A673 (cell line): ENCODE measurements around the gene IMMP2L. TPM values are rescaled to one million over a fixed set of nuclear protein-coding genes. Genes with fewer than 3 reads are reported as not detected.

Experiments
- BruUV-seq: library from RNA; stranded (reverse); fragments of 400-500 nt; replicated peaks from 2 replicates; lab custom pipeline; 2021; lab: Mats Ljungman, UMichigan
- CTCF ChIA-PET: fragments of 300-600 bp; sonication (Branson Sonifier 250); formaldehyde crosslinking; loops from one replicate; lab custom pipeline; 2022; ENCODE audit warnings: antibody characterized with exemption; lab: Charles Lee
- POLR2A ChIA-PET: fragments of 300-600 bp; sonication (Branson Sonifier 250); formaldehyde crosslinking; loops from one replicate; lab custom pipeline; 2022; ENCODE audit warnings: antibody characterized with exemption; ENCODE audit not compliant: low non-redundant PET; lab: Charles Lee
- DNase-seq: peaks from one replicate; pipeline ENCODE4 v3.0.0-alpha.2; 2015; ENCODE audit warnings: low spot score
- H3K27ac ChIP-seq: fragments of 200-600 bp; sonication (generic); 2 replicates; pipeline ENCODE4 v1.5.1; 2016; ENCODE audit warnings: mixed run types, low read depth, mild to moderate bottlenecking, mixed read lengths, antibody characterized with exemption, low read length; ENCODE audit not compliant: poor library complexity, severe bottlenecking
- H3K27me3 ChIP-seq: fragments of 200-600 bp; sonication (generic); replicated peaks from 2 replicates; pipeline ENCODE4 v1.6.1; 2017; ENCODE audit warnings: mixed run types, low read depth, mild to moderate bottlenecking, mixed read lengths, antibody characterized with exemption, low read length; ENCODE audit not compliant: insufficient read depth, poor library complexity
- H3K36me3 ChIP-seq: fragments of 200-600 bp; sonication (generic); 2 replicates; pipeline ENCODE4 v1.6.1; 2016; ENCODE audit warnings: mixed run types, mild to moderate bottlenecking, mixed read lengths, antibody characterized with exemption, low read length; ENCODE audit not compliant: insufficient read depth, poor library complexity, severe bottlenecking
- H3K4me1 ChIP-seq: fragments of 200-600 bp; sonication (generic); 2 replicates; pipeline ENCODE4 v1.6.1; 2017; ENCODE audit warnings: mixed run types, mild to moderate bottlenecking, mixed read lengths, antibody characterized with exemption, low read length; ENCODE audit not compliant: insufficient read depth, poor library complexity, severe bottlenecking
- H3K4me3 ChIP-seq: fragments of 200-600 bp; sonication (generic); 2 replicates; pipeline ENCODE4 v1.5.1; 2016; ENCODE audit warnings: low read depth, mixed run types, mild to moderate bottlenecking, mixed read lengths, low read length; ENCODE audit not compliant: poor library complexity, severe bottlenecking
- H3K9me3 ChIP-seq: fragments of 200-600 bp; sonication (generic); 2 replicates; pipeline ENCODE4 v1.6.1; 2016; ENCODE audit warnings: mixed run types, low read depth, mild to moderate bottlenecking, mixed read lengths, antibody characterized with exemption, low read length; ENCODE audit not compliant: poor library complexity, severe bottlenecking
- EZH2 ChIP-seq: fragments of 200-600 bp; sonication (generic); IDR thresholded peaks from 2 replicates; pipeline ENCODE4 v1.6.1; 2017; ENCODE audit warnings: borderline replicate concordance, low read depth, mild to moderate bottlenecking, mixed read lengths, antibody characterized with exemption, low read length; ENCODE audit not compliant: poor library complexity, severe bottlenecking
- intact Hi-C: fragments of 100-400 bp; cut with micrococcal nuclease; formaldehyde crosslinking; loops from one replicate; pipeline ENCODE4 v1.10.0; 2022; ENCODE audit not compliant: unreplicated experiment
- total RNA-seq: library from RNA; stranded (reverse); gene quantifications from 2 replicates; pipeline ENCODE4 v1.2.3, GENCODE V29; 2021
- TF ChIP-seq, protein P1 (sequence below): fragments of 300-800, 200-600 bp; sonication (generic); conservative IDR thresholded peaks from 2 replicates; pipeline ENCODE4 v1.5.1; 2017; ENCODE audit warnings: low read depth, mild to moderate bottlenecking, antibody characterized with exemption, low read length, moderate library complexity, mixed read lengths

Gene IMMP2L
- total RNA-seq, 1 experiment from 2014 or later = 10.0 TPM

DNA sequence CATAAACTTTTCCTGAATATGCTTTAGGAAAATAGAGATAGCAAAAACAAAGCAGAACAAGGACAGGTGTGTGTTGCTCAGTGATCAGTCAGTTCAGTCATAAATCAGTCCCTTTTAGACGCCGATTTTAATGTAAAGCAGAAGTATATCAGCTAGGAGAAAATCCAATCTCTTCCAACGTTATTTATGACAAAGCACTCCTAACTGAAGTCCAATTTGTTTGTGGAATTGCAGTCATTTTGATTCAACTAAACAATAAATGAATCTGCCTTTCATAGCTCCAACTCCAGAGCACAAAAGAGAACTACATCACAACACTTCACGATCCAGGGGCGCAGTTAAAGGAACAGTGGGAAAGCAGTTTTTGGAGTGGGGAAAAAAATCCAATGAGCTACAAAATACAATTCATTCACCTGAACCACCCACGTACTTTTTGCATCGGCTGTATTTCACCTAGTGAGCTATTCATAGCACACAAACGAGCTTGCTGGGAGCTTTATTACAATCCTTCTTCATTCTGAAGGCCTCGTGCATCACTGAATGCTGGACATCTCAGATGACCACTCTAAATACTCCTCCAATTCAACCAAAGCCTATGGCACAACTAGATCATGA, 320.0 kb downstream of the IMMP2L start:
- no peak for DNase-seq
- Histone ChIP-seq H3K27ac (no peak overlapping the region), H3K36me3 (no peaks in the 10 kb centered on the region), H3K4me1 (no peaks in the 10 kb centered on the region), H3K9me3 (no peaks in the 10 kb centered on the region), H3K27me3 (no peaks in the 10 kb centered on the region), H3K4me3 (no peak overlapping the region)
- intact Hi-C loops = no loop called here
- BruUV-seq = no TSS peak
- ChIA-PET POLR2A (no interaction called here), CTCF (no interaction called here)
- TF ChIP-seq, protein P1, sequence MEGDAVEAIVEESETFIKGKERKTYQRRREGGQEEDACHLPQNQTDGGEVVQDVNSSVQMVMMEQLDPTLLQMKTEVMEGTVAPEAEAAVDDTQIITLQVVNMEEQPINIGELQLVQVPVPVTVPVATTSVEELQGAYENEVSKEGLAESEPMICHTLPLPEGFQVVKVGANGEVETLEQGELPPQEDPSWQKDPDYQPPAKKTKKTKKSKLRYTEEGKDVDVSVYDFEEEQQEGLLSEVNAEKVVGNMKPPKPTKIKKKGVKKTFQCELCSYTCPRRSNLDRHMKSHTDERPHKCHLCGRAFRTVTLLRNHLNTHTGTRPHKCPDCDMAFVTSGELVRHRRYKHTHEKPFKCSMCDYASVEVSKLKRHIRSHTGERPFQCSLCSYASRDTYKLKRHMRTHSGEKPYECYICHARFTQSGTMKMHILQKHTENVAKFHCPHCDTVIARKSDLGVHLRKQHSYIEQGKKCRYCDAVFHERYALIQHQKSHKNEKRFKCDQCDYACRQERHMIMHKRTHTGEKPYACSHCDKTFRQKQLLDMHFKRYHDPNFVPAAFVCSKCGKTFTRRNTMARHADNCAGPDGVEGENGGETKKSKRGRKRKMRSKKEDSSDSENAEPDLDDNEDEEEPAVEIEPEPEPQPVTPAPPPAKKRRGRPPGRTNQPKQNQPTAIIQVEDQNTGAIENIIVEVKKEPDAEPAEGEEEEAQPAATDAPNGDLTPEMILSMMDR = no peak
- no peak for TF ChIP-seq EZH2

DNA sequence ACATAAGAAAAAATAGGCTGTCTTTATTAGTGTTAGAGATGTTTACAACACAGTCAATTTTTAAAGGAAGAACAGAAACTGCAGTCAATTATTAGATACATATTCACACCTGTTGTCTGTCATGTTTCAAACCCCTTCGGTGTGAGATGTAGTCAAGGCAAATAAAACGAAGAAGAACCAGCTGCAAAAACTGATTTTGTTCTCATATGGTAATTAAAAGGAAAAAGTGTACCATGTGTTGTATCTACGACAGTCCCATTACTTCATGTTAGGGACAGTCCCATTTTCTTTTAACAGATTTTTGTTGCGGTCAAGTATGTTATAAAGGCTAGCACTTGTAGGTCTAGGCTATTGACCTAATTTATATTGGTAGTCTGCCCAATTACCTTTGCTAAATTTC, 321.9 kb downstream of the IMMP2L start:
- TF ChIP-seq, protein P1 = no peak
- no peak for TF ChIP-seq EZH2
- no peak overlapping the region for H3K4me3 ChIP-seq
- POLR2A ChIA-PET = no interaction called here
- H3K27ac ChIP-seq = no peak overlapping the region
- intact Hi-C loops = no loop called here
- no peak for DNase-seq
- no TSS peak for BruUV-seq
- no peaks in the 10 kb centered on the region for H3K9me3 ChIP-seq
- no peaks in the 10 kb centered on the region for H3K36me3 ChIP-seq
- H3K27me3 ChIP-seq = no peaks in the 10 kb centered on the region
- CTCF ChIA-PET = no interaction called here
- no peaks in the 10 kb centered on the region for H3K4me1 ChIP-seq

DNA sequence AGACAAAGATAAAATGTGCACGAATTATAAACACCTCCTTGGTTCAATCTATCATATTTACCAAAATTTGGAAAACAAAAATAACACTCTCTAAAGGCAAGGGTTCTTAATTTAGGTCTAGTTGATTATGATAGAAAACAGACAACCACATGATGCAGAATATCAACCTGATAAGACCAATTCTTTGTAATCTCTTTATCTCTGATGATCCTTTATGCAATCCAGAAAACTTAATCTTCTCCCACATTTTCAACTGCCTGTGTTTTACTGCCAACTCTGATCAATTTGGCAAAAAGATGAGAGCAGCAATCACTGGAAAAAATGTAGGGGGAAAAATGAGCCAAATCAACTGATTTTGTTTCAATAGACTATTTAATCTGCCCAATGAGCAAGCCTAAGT, 322.9 kb downstream of the IMMP2L start:
- DNase-seq = no peak
- no peaks in the 10 kb centered on the region for H3K36me3 ChIP-seq
- no peaks in the 10 kb centered on the region for H3K4me1 ChIP-seq
- H3K4me3 ChIP-seq = no peak overlapping the region
- ChIA-PET CTCF (no interaction called here), POLR2A (no interaction called here)
- TF ChIP-seq, protein P1 = no peak
- no TSS peak for BruUV-seq
- intact Hi-C loops = no loop called here
- H3K27ac ChIP-seq = no peak overlapping the region
- H3K9me3 ChIP-seq = no peaks in the 10 kb centered on the region
- H3K27me3 ChIP-seq = no peaks in the 10 kb centered on the region
